22Rv1 (cell line): Measurements from ENCODE around the gene DSCAM.

ENCODE experiments used
- H3K27ac ChIP-seq: fragments of 450-650 bp; 2 replicates; pipeline ENCODE4 v1.5.1; 2017
- CTCF ChIP-seq: fragments of 450-650 bp; IDR thresholded peaks from 2 replicates; pipeline ENCODE4 v1.5.1; 2017; ENCODE audit warnings: mild to moderate bottlenecking
- ZFX ChIP-seq: fragments of 450-650 bp; IDR thresholded peaks from 2 replicates; pipeline ENCODE4 v1.6.1; 2017; ENCODE audit warnings: antibody characterized with exemption, borderline replicate concordance

The DSCAM gene

GRCh38 chr21:40227096-40227495 is 619.9 kb downstream of the DSCAM start:
- no peak overlapping the region for H3K27ac ChIP-seq
- TF ChIP-seq CTCF = no peak

- TF ChIP-seq CTCF (no peak), ZFX (no peak)
- H3K27ac ChIP-seq = no peak overlapping the region
Measured at GRCh38 chr21:40215941-40216340, 631.0 kb downstream of the DSCAM start.

GRCh38 chr21:40210251-40210650 is 636.7 kb downstream of the DSCAM start:
- TF ChIP-seq ZFX (no peak), CTCF (no peak)
- no peak overlapping the region for H3K27ac ChIP-seq

- TF ChIP-seq ZFX (no peak), CTCF (no peak)
- H3K27ac ChIP-seq = no peak overlapping the region
Measured at GRCh38 chr21:40208948-40209345, 638.0 kb downstream of the DSCAM start.

GRCh38 chr21:40208206-40208947 is 638.6 kb downstream of the DSCAM start:
- H3K27ac ChIP-seq = no peak overlapping the region
- TF ChIP-seq ZFX (no peak), CTCF (no peak)

- no peak for TF ChIP-seq ZFX
- TF ChIP-seq CTCF = no peak
- H3K27ac ChIP-seq = no peak overlapping the region
Measured at GRCh38 chr21:40200946-40201345, 646.0 kb downstream of the DSCAM start.

- TF ChIP-seq CTCF (no peak), ZFX (no peak)
- no peak overlapping the region for H3K27ac ChIP-seq
Measured at GRCh38 chr21:40200126-40200525, 646.8 kb downstream of the DSCAM start.
